Suppressor macrophage treated with lipopolysaccharide for 4 hours (primary cell): ENCODE measurements around the gene FRY.

ENCODE experiments used
- DNase-seq: peaks from one replicate; pipeline ENCODE4 v3.0.0-alpha.2; 2020

FRY gene

DNA sequence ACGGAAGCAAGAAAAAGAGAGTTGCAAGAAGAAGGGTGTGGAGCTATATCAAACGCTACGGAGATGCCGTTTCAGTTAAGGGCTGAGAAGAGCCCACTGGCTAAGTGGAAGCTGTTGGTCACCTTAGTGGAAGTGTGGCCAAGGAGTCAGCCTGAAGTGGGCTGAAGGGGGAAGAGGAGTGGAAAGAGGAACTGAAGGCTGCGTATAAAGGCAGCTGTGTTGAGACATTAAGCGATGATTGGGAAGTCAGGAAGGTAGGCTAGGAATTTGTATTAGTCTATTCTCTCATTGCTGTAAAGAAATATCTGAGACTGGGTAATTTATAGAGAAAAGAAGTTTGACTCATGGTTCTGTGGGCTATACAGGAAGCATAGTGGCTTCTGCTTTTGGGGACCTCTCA is 14.1 kb upstream of the FRY start:
- peak; percentile 59 for DNase-seq

DNA sequence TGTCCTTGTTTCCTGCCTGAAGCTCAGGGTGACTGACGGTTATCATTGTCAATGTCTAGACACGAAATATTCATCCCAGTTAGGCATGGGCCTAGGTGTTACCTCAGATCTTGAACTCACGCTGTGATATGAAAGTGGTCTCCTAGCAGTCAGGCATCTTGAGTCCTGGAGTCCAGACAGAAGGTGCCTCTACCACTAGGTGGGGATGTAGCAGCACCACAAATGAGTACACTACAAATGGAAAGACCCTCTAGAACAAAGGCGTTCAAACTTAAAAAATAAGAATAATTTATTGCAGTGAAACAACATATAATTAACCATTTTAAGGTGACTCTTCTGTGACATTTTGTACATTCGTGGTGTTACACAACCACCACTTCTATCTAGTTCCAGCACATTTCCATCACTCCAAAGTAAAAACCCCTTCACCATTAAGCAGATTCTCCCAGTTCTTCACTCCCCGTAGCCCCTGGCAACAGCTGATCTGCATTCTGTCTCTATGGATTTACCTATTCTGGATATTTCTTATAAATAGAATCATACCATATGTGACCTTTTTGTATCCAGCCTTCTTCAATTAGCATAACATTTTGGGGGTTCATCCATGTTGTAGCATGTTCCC is 11.9 kb upstream of the FRY start:
- DNase-seq: peak; percentile 45

DNA sequence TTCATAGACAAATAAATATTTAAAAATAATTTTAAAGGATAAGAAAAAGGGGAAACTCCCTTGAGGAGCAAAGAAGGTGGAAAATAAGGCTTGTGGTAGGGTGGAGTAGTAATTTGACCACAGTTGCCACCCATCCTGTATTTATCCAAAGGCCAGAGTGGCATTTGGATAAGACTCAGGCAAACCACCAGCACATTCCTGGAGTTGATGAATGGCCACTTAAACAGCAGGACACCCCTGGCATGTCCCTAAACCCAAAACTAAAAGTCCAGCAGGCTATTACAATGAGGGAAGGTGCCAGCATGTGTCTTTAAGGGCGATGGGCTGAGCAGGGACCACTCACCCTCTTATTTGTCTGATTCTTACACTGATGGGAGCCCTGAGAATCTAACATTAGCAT is 9.8 kb upstream of the FRY start:
- DNase-seq: no peak

DNA sequence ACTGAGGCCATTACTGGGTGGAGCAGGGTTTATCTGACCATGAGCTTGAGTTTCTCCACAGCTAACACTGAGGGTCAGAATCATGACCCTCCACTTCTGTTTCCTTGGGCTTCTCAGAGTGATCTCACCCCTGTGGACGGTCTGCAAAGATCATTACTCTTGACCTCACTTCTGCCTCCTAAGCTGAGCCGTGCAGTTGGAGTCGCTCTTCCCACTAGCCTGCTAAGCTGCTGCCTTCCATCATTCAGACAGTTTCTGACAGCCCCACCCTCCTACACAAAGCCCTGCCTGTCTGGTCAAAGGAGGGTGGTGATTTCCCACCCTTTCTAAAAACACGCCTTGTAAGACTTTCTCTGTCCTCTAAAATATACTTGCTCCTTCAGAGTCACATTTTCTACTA is 9.3 kb upstream of the FRY start:
- DNase-seq: peak; percentile 40

DNA sequence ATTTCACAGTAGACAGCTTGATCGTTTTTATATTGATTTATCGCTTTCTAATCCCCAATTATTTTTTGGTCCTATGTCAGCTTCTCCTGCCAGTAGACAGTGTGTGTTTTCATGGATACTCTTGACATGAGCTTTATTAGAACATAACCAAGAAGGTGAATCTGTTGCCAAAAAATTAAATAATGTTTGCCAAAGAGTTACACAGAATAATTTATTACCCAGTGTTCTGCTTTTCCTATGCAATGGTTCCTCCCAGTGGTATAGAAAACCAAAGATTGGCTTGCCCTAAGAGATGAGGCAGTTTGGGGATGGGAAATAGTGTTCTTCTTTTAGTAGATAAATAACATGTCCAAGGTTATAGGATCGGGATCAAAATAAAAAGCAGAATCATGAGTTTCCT is 8.5 kb upstream of the FRY start:
- DNase-seq: no peak

DNA sequence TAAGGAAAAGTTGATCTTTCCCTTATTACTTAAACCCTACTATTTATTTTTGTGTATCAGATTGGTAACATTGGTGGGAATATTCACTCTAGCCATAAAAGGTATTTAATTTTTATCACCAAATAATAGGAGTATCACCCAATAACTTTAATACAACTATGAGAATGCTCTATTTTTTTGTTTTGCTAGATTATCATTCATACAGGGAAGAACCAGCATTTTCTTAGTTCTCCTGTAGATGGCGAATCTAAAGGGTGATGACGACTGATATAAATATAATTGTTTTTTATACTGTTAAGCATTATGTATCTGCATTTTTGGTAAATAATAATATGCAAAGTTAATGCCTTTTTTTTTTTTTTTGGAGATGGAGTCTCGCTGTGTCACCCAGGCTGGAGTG is 7.9 kb upstream of the FRY start:
- DNase-seq: no peak

DNA sequence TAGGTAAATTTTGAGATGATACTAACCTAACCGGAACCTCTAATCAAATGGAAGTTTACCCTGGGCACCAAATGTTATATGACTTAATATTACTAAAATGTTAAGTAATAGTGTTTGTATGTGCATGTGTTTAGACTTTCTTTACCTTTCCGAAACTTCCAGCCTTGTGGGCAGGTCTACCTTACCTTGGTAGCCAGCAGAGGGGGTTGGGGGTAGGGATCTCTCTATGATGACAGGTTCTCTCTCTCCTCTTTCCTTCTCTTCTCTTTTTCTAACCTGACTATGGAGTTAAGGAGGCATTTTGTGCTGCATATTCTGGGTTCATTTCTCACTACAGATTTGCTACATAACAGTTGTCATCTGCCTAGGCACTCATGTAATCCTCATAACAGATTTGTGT is 6.8 kb upstream of the FRY start:
- DNase-seq: no peak

DNA sequence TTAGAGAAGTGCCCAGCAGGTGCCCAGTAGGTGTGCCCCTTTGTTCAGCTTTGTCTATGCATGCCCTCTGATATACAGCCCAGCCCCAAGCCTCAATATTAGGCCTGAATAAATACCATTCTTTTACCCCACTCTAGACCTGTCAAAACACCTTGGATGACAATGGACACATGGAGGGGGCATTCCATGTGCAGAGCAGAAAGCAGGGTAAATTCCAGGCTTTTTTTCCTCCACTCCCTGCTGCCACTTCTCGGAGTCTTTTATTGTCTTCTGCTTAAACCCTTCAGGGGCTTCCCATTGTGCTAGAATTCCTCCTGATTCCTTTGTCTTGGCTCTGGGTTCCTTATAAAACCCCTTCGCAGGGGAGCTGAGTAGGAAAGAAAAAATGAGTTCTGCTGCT is 5.8 kb upstream of the FRY start:
- DNase-seq: no peak

DNA sequence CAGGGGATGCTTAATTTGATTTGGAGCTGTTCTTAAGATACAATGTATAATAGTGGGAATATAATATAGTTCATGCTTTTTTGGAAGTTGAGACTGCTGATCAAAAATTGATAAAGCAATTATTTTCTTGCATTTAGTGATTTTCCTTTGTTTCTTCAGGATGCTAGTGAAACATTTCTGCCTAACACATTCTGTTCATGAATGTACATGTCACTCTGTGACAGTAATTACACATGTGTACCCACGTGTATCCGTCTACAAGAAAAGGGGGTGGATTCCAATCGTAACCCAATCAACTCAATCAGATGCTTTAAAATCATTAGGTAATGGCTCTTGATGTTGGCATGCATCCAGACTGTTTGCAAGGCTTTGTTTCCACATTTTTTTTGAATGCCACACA is 5.0 kb upstream of the FRY start:
- DNase-seq: no peak

DNA sequence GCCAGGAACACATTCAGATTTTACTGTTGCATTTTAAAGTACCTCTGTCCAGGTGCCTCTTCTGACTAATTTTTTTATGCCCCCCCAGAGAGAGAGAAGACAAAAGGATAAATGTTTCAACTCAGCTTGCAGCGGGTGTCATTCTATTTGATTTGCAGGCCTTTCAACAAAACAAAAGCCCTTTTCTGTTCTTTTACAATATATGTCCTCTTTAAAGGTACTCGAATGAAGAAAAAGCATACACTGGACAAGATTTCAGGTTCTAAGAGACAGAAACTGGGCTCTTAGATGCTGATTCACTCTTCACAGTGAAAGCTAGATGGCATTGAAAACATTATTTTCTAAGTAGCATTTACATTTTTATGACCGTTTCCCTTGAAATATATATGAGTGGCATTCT is 2.9 kb upstream of the FRY start:
- no peak for DNase-seq

DNA sequence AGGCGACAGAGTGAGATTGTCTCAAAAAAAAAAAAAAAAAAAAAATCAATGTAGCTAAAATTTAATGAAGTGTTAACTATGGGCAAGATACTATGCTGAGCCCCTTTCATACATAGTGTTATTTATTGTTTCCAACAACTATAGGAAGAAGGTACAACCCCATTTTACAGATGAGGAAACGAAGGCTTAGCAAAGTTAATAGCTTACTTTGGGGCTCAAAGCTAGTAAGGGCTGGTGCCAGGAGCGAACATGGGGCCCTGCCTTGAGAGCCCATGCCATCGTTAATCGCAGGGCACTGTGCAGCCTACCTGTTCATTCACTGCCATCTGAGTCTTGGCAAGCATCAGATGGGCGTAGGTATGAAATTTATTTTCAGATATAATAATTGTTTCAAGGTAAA is 1.9 kb upstream of the FRY start:
- DNase-seq: no peak

DNA sequence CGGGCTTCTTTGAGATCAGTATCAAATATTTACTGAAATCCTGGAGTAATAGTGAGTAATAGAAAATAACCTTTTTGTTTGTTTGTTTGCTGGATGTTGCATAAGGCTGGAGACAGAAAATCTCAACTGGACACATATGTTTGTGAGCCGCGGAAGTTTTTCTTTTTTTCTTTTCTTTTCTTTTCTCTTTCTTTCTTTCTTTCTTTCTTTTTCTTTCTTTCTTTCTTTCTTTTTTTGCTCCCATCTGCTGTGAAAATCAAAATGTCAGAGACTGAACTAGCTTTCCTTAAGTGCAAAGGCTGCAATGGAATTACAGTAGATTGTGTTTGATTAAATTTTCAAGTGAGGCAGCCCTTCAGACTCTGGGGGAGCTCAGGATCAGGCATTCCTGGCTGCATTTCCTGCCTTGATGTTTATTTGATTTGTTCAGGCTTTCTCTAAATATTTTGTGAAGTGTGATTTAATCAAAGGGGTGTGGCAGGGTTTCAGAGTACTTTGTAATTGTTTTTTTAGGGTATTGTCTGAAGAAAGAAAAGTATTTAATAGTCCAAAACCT is 319 bp downstream of the FRY start:
- no peak for DNase-seq

DNA sequence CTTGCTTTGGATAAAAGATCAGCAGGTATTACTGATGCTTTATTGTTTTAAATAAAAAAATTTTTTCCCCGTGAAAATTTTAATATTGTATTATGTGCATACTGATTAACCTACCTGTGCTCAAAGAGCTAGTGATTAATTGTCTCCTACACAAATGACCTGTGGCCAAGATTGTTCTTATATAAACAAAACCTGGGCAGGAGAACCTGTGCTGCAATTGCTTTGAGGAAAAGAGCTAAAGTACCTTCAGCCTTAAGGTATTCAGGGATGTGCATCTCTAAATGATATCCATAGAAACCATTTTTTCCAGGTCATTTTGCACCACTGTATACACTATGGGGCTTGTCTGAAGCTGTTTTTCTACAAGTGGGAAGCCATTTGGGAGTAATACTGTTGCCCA is 1.2 kb downstream of the FRY start:
- DNase-seq: no peak

DNA sequence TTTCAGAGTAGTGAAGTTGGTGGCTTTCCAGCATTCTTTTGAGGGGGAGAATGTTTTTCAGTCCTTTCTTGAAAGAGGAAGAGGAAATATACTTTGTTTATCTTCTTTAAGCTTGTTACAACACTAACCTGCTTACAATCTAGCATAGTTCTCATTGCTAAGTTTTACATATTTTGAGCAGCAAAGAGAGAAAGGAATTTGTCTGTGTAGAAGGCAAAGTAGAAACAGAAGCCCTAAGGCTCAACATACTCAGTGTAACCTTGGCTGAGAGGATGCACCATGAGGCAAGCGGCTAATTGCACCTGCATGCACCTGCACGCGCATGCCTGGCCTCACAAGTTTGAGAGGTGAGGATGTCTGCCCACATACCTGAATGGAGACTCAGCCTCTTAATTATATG is 2.2 kb downstream of the FRY start:
- DNase-seq: no peak

DNA sequence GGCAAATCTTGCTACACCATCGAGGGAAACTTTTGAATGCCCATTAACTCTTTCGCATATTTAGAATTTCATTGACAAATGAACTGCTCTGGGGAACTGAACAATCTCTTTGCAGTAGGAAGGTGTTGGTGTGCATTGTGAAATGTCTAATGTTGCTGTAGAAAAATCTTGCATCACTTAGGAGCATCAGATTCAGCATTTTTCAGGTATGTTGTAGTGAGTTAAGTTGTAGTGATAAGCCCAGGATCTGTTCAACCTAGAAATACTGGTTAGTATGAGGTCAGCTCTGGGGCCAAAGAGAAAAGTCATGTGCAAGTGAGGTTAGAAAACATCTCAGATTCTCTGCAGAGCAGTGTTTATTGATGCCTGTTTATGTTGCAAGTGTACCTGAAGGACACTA is 4.1 kb downstream of the FRY start:
- no peak for DNase-seq

DNA sequence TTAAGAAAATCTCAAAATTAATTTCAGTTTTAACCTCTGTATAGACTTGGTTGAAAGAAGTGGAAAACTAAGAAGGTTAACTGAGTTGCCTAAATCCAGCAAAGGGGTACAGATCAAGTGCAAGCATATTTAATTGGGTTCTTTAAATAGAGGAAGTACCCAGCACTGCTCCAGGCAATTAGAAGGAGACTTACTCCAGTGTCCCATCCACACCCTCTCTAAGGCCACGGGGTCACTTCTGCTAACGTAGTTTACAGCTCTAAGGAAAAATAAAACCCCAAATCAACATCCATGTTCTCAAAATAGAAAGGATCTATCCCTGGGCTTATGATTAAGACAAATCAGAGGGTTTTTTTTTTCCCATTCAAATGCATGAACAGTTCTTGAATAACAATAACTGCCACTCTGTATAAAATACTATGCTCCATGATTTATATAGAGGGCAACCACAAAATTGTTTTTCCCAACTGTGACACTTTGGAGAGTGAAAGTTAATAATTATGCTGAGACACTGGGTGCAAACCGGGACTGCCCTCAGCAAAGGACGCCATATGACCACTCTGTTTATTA is 4.6 kb downstream of the FRY start:
- DNase-seq: peak; percentile 65

DNA sequence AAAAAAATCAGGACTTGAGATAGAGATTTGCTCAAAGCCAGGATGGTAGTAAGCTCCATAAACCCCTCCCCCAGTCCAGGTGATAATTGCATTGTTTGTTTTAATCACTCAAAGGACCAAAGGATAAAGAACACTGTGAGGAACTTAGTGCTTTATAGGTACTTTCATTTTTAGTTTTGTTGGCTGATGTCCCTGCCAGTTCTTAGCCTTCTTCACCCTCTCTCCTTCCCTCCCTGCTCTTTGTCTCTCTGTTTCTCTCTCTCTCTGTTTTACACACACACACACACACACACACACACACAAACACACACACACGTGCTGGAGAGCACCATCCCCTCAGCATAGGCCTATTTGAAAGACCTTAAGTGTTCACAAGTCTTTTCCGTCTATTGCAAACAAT is 5.2 kb downstream of the FRY start:
- no peak for DNase-seq

DNA sequence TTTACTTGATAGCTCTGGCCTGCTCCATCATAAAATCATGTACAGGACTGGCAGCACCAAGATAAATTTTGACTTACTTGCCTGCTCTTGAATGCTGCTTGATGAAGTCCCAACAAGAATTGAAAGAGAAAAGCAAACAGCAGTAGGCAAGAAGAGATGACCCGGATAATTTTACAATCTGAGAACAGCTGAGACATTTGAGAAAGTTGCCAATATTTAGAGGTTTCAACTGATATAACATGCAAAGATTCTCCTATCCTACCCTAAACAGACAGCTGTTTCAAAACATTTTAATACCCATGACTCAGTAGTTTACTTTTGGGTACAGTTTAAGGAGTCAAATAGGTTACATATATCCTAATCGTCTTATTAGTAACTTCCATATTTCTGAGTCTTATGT is 5.9 kb downstream of the FRY start:
- no peak for DNase-seq

DNA sequence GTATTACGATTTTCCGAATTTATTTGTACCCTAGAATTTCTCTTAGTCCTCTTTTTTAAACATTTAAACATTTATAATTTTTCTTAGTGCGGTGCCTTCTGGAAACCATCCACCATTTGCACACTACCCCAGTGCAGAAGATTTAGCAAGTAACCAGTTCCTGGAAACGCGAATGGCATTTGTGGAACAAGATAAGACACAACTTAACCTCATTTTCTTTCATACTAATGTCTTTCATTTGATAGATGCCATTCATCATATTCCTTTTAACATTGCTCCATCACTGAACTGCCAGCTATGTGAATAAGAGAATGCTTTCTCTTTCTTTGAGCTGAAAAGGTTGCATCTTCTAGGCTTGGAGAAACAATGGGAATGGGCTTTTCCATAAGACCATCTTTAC is 6.8 kb downstream of the FRY start:
- no peak for DNase-seq

DNA sequence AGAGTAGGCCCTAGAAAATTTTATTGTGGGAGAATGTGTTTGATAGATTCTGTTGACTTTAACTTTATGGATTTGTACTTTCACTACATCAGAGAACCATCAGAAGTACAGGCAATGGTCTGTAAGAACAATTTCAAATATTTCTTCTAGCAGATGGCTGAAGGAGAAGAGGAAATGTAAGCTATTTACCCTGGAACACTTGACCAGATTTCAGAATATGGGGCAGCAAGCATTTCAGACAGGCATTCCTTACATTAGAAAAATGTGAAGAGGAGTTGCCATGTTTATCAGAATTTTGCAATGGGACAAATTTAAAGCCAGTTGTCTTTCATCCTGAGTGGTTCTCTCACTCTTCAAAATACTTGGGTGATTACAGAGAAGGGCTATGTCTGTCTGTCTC is 7.5 kb downstream of the FRY start:
- DNase-seq: no peak

DNA sequence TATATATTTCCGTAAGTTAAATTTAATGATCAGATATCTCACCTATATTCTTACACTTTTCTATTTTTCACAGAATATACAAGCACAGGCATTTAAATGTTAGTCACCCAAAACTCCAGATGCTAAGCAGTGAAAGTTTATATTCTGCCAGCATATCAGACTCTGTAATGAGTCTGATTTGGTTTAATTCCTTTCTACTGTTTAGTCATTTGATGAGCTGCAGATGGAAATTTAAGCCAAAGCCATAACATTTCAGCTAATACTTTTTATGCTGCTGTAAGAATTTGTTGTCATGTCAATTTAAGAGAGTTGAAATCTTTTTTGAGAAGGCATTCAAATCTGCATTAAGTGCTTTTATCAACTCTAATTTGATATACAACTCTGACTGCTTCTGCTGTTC is 8.0 kb downstream of the FRY start:
- no peak for DNase-seq

DNA sequence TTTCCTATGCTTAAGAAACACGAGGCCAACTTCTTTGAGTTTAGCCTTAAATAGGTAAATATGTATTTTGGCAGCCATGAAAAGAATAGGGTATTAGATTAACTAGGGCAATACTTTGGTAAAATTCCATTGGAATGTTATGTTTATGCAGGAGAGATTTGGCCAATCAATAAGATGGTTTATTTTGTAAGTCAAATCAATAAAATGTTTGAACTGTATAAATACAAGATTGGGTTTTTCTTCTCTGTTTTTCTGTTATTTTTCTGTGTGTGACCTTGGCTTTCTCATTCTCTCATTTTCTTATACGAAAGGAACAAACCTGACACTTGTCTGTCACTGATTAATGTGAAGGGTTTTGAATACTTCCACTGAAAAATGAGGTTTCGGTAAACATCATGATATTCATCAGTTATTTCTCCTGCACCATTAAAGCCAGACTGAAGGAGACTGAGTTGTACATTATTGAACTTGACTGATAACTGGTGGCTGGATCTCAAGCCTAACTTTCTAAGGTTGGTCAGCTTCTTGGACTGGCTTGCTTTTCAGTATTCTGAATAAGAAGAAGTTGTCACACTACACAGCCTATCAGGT is 8.6 kb downstream of the FRY start:
- no peak for DNase-seq

DNA sequence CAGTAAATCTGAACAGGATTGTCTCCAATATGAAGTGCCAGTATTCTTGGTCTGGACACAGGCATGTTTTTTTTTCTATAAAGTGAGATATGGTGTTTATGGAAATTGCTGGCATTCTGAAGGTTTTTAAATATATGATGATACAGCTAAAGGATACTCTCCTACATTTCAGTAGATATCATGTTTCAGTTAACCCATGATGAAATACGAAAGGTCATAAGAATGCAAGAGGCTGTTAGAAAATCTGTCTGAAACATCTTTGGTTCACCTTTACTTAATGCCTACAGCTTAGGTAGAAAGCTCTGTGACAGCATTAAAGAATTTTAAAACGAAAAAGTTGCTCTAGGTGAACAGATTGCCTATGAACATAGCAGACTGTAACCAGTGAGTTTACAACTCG is 9.1 kb downstream of the FRY start:
- no peak for DNase-seq

DNA sequence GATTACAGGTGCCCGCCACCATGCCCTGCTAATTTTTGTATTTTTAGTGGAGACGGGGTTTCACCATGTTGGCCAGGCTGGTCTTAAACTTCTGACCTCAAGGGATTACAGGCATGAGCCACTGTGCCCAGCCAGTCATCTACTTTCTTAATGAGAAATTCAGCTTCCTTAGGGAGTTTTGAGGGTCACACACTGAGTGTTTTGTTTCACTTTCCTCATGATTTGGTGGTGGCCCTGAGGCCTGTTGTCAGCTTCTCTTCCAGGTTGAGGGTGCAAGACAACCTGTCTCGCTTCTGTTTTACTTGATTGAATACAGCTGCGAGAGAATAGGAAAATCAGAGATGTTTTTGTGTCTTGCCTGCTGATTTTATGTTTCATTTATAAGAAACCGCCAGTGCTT is 9.9 kb downstream of the FRY start:
- peak; percentile 71 for DNase-seq

DNA sequence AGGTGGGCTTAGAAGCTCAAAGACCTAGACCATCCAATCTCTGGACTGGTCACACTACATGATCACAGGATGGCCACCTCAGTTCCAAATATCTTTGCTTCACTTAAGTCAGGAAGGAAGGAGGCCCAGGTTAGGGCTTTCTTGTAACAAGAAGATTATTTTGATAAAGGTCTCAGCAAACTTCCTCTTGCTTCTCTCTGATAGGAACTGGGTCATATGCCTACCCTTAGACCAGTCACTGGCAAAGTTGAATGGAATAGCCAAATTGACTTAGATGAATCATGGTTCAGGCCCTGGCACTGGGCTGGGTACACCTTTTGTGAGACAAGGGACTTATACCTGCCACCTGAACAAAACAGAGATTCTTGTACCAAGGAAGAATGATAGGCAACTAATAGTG is 11.0 kb downstream of the FRY start:
- no peak for DNase-seq
